ENCODE measurements around the gene BTN2A1. TPM values are rescaled to one million over a fixed set of nuclear protein-coding genes. Genes with fewer than 3 reads are reported as not detected.

The BTN2A1 gene
- total RNA-seq, 1 experiment from 2014 or later: 11.2 TPM

DNA sequence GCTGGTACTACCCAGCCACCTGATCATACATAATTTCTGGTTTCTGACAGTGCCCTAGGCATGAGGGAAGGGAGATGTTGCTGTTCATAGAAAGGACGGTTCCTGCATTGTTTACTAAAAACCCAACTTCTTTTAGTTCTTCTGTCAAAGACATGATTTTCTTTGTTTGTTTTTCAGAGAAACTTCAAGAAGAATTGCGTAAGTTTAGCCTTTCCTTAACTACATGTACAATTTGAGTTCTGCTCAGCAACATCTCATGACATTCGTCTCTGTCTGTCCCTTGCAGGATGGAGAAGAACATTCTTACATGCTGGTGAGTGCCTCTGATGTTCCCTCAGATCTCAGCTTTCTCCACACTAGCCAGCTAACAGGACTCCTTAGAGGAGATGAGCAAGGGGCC, 8.0 kb downstream of the BTN2A1 start:
- H2AFZ ChIP-seq (ENCODE audit: low read depth, low read length, poor library complexity, severe bottlenecking): no peak overlapping the region
- ChIA-PET RAD21 (ENCODE audit: low non-redundant PET in 1 of 2, low total read pairs in 2 of 2, uncharacterized antibody in 2 of 2, unreplicated experiment in 2 of 2) (no interaction called here), POLR2A (no interaction called here), CTCF (no interaction called here)
- no peaks in the 10 kb centered on the region for H3K9me2 ChIP-seq (ENCODE audit: insufficient read depth)
- H3K27ac ChIP-seq (ENCODE audit: low read depth, low read length): no peak overlapping the region
- no peaks in the 10 kb centered on the region for H3K4me1 ChIP-seq (ENCODE audit: control insufficient read depth in 1 of 2, insufficient read depth in 2 of 2, low read length in 2 of 2)
- intact Hi-C loops (cut with micrococcal nuclease): no loop called here
- DNase-seq (ENCODE audit: low read depth, low spot score) (no peak), ATAC-seq (no peak)
- no TSS peak for BruUV-seq (replicated peaks)
- peaks cover 11% of the 10 kb centered on the region for H3K79me2 ChIP-seq (ENCODE audit: insufficient read depth, low read length)
- no peaks in the 10 kb centered on the region for H4K20me1 ChIP-seq (ENCODE audit: insufficient read depth)
- H3K27me3 ChIP-seq (ENCODE audit: insufficient read depth, low read length): no peaks in the 10 kb centered on the region
- H3K4me2 ChIP-seq (ENCODE audit: low read length): no peak overlapping the region
- no peak overlapping the region for H3K9ac ChIP-seq (ENCODE audit: low read length)
- H3K36me3 ChIP-seq (ENCODE audit: control insufficient read depth in 1 of 2, insufficient read depth in 2 of 2, low read length in 2 of 2): peaks cover 46 to 48% of the 10 kb centered on the region in 2 experiments
- H3K9me3 ChIP-seq (ENCODE audit: control insufficient read depth in 1 of 2, insufficient read depth in 1 of 2, low read depth in 1 of 2, low read length in 2 of 2): no peaks in the 10 kb centered on the region
- no peak overlapping the region for H3K4me3 ChIP-seq (replicated peaks in 1 of 2; ENCODE audit: low read depth in 1 of 2, low read length in 2 of 2)
- TF ChIP-seq, protein P1, sequence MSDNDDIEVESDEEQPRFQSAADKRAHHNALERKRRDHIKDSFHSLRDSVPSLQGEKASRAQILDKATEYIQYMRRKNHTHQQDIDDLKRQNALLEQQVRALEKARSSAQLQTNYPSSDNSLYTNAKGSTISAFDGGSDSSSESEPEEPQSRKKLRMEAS (IDR thresholded peaks at IDR 0.05): no peak
- TF ChIP-seq EZH2phosphoT487 (IDR thresholded peaks at IDR 0.05; ENCODE audit: borderline replicate concordance) (no peak), ZNF274 (IDR thresholded peaks at IDR 0.05; ENCODE audit: low read depth, low read length) (no peak), EZH2 (IDR thresholded peaks at IDR 0.05) (no peak), EGR1 (IDR thresholded peaks at IDR 0.05; ENCODE audit: low read depth) (no peak), SP1 (IDR thresholded peaks at IDR 0.05; ENCODE audit: low read depth) (no peak), REST (IDR thresholded peaks at IDR 0.05; ENCODE audit: low read depth) (no peak), POLR2AphosphoS5 (IDR thresholded peaks at IDR 0.05; ENCODE audit: low read depth, low read length) (no peak), TCF7L2 (IDR thresholded peaks at IDR 0.05; ENCODE audit: borderline replicate concordance, extremely low read depth, insufficient read depth, insufficient read length) (no peak), FOSL1 (IDR thresholded peaks at IDR 0.05; ENCODE audit: low read depth) (no peak), ZBTB33 (IDR thresholded peaks at IDR 0.05; ENCODE audit: extremely low read depth, insufficient replicate concordance, low read length) (no peak)
